ENCODE measurements around the gene ACTMAP.

ACTMAP gene

GRCh38 chr19:40693150-40693788 lies 57.0 kb downstream of the ACTMAP start:
- DNase-seq (ENCODE audit: low spot score) = no peak

GRCh38 chr19:40692212-40692551 lies 58.1 kb downstream of the ACTMAP start:
- no peak for DNase-seq (ENCODE audit: low spot score)

GRCh38 chr19:40691421-40692211 lies 58.7 kb downstream of the ACTMAP start:
- no peak for DNase-seq (ENCODE audit: low spot score)

All from HuH-7.5 (cell line).